ENCODE results near the gene PGAM5. TPM values are rescaled to one million over a fixed set of nuclear protein-coding genes. Genes with fewer than 3 reads are reported as not detected.

PGAM5 gene
- total RNA-seq, 1 donor from 2014 or later, result 75.0 TPM

GRCh38 chr12:132665794-132666193 is 44.8 kb upstream of the PGAM5 start:
- no peak for DNase-seq (ENCODE audit: low read depth)
- TF ChIP-seq CTCF (conservative IDR thresholded peaks at IDR 0.05; ENCODE audit: low read depth, low read length), result no peak
- no peak overlapping the region for H3K4me3 ChIP-seq (ENCODE audit: low read depth, low read length)

- DNase-seq (ENCODE audit: low read depth), result no peak
- TF ChIP-seq CTCF (conservative IDR thresholded peaks at IDR 0.05; ENCODE audit: low read depth, low read length), result no peak
- no peak overlapping the region for H3K4me3 ChIP-seq (ENCODE audit: low read depth, low read length)
These were observed 42.2 kb upstream of the PGAM5 start for GRCh38 chr12:132668191-132669088.

GRCh38 chr12:132669166-132669879 is 41.3 kb upstream of the PGAM5 start:
- H3K4me3 ChIP-seq (ENCODE audit: low read depth, low read length), result no peak overlapping the region
- DNase-seq (ENCODE audit: low read depth), result no peak
- no peak for TF ChIP-seq CTCF (conservative IDR thresholded peaks at IDR 0.05; ENCODE audit: low read depth, low read length)

- DNase-seq (ENCODE audit: low read depth), result no peak
- TF ChIP-seq CTCF (conservative IDR thresholded peaks at IDR 0.05; ENCODE audit: low read depth, low read length), result no peak
- H3K4me3 ChIP-seq (ENCODE audit: low read depth, low read length), result no peak overlapping the region
These were observed 38.5 kb upstream of the PGAM5 start for GRCh38 chr12:132672116-132672515.

GRCh38 chr12:132672678-132673077 is 38.0 kb upstream of the PGAM5 start:
- H3K4me3 ChIP-seq (ENCODE audit: low read depth, low read length), result no peak overlapping the region
- DNase-seq (ENCODE audit: low read depth), result no peak
- TF ChIP-seq CTCF (conservative IDR thresholded peaks at IDR 0.05; ENCODE audit: low read depth, low read length), result no peak

GRCh38 chr12:132673288-132674179 is 37.1 kb upstream of the PGAM5 start:
- TF ChIP-seq CTCF (conservative IDR thresholded peaks at IDR 0.05; ENCODE audit: low read depth, low read length), result no peak
- H3K4me3 ChIP-seq (ENCODE audit: low read depth, low read length), result no peak overlapping the region
- DNase-seq (ENCODE audit: low read depth), result no peak

Measured in epithelial cell of proximal tubule (primary cell).